Activated CD4-positive, alpha-beta T cell treated with anti-CD3 and anti-CD28 coated beads, Interleukin-2, amount 10 ng/mL, durations not matched to agents 7 days and 5 days (primary cell): ENCODE results near the gene RABGGTA. TPM values are rescaled to one million over a fixed set of nuclear protein-coding genes. Genes with fewer than 3 reads are reported as not detected.

Experiments
- total RNA-seq, 2 experiments: library from RNA; stranded (reverse); gene quantifications; one replicate each; pipeline ENCODE4 v1.2.3, GENCODE V29; 2021

Gene RABGGTA
- total RNA-seq, 2 experiments from 2014 or later = 54.8 to 55.0 TPM

Other genes with a start within 250 kb of the RABGGTA start
- gene CARMIL3, start 219.6 kb downstream of the RABGGTA start, total RNA-seq = 1 to 10 TPM in 1 of 2 experiments, under 1 TPM in 1; 0.83 to 1.1 TPM
- not detected for gene CPNE6, start 200.0 kb downstream of the RABGGTA start, total RNA-seq
- gene PCK2, start 177.3 kb downstream of the RABGGTA start, total RNA-seq = 10 to 100 TPM; 57.4 to 60.3 TPM
- gene DCAF11, start 156.8 kb downstream of the RABGGTA start, total RNA-seq = 100 to 1,000 TPM; 106 to 116 TPM
- 1 to 10 TPM; 3.1 to 3.3 TPM for gene NRL, start 156.6 kb downstream of the RABGGTA start, total RNA-seq
- 1 to 10 TPM; 1.9 to 2.0 TPM for gene FITM1, start 140.9 kb downstream of the RABGGTA start, total RNA-seq
- gene PSME1, start 135.4 kb downstream of the RABGGTA start, total RNA-seq = 100 to 1,000 TPM; 498 to 547 TPM
- 10 to 100 TPM; 37.1 to 41.0 TPM for gene EMC9, start 130.0 kb downstream of the RABGGTA start, total RNA-seq
- 100 to 1,000 TPM; 644 to 698 TPM for gene PSME2, start 125.0 kb downstream of the RABGGTA start, total RNA-seq
- gene RNF31, start 124.1 kb downstream of the RABGGTA start, total RNA-seq = 100 to 1,000 TPM; 147 to 160 TPM
- 100 to 1,000 TPM; 285 to 286 TPM for gene IRF9, start 110.3 kb downstream of the RABGGTA start, total RNA-seq
- gene REC8, start 99.5 kb downstream of the RABGGTA start, total RNA-seq = 10 to 100 TPM; 52.8 to 61.0 TPM
- 10 to 100 TPM; 45.3 to 48.7 TPM for gene IPO4, start 82.8 kb downstream of the RABGGTA start, total RNA-seq
- 10 to 100 TPM; 28.6 to 33.2 TPM for gene TM9SF1, start 76.2 kb downstream of the RABGGTA start, total RNA-seq
- under 1 TPM; 0.52 to 0.60 TPM for gene TSSK4, start 65.9 kb downstream of the RABGGTA start, total RNA-seq
- 10 to 100 TPM; 79.8 to 93.2 TPM for gene CHMP4A, start 58.1 kb downstream of the RABGGTA start, total RNA-seq
- gene MDP1, start 55.5 kb downstream of the RABGGTA start, total RNA-seq = 10 to 100 TPM; 10.1 to 10.7 TPM
- gene NEDD8, start 39.2 kb downstream of the RABGGTA start, total RNA-seq = 100 to 1,000 TPM; 178 to 229 TPM
- gene GMPR2, start 38.7 kb downstream of the RABGGTA start, total RNA-seq = 10 to 100 TPM; 72.0 to 74.5 TPM
- 100 to 1,000 TPM; 130 to 141 TPM for gene TINF2, start 29.0 kb downstream of the RABGGTA start, total RNA-seq
- 1 to 10 TPM; 6.5 TPM for gene TGM1, start 8.4 kb downstream of the RABGGTA start, total RNA-seq
- 10 to 100 TPM; 31.7 to 35.0 TPM for gene DHRS1, start 28.2 kb upstream of the RABGGTA start, total RNA-seq
- gene NOP9, start 28.3 kb upstream of the RABGGTA start, total RNA-seq = 10 to 100 TPM; 30.8 to 35.2 TPM
- 10 to 100 TPM; 28.7 to 30.9 TPM for gene CIDEB, start 36.4 kb upstream of the RABGGTA start, total RNA-seq
- gene LTB4R2, start 38.5 kb upstream of the RABGGTA start, total RNA-seq = 10 to 100 TPM; 18.6 to 21.7 TPM
- 10 to 100 TPM; 26.6 to 28.3 TPM for gene LTB4R, start 39.9 kb upstream of the RABGGTA start, total RNA-seq
- 1 to 10 TPM; 4.1 to 5.3 TPM for gene ADCY4, start 63.5 kb upstream of the RABGGTA start, total RNA-seq
- 10 to 100 TPM; 37.5 to 41.4 TPM for gene RIPK3, start 68.4 kb upstream of the RABGGTA start, total RNA-seq
- gene NFATC4, start 96.6 kb upstream of the RABGGTA start, total RNA-seq = not detected
- under 1 TPM; 0.23 to 0.35 TPM for gene NYNRIN, start 127.4 kb upstream of the RABGGTA start, total RNA-seq
- gene CBLN3, start 158.1 kb upstream of the RABGGTA start, total RNA-seq = 1 to 10 TPM; 5.2 to 5.3 TPM
- gene KHNYN, start 158.4 kb upstream of the RABGGTA start, total RNA-seq = 10 to 100 TPM; 59.7 to 71.5 TPM
- 10 to 100 TPM; 52.8 to 54.9 TPM for gene SDR39U1, start 171.2 kb upstream of the RABGGTA start, total RNA-seq
- not detected for gene CMA1, start 236.7 kb upstream of the RABGGTA start, total RNA-seq